Upper lobe of left lung (tissue), 6 donors: ENCODE data around the gene SPSB1. TPM values are rescaled to one million over a fixed set of nuclear protein-coding genes. Genes with fewer than 3 reads are reported as not detected.

Experiments
- ATAC-seq, 2 donors: fragments of 200-7000 bp; cut with Tn5 transposase; one replicate each; pipeline ENCODE4 v1.9.1; 2022; ENCODE audit warnings: mild to moderate bottlenecking in 2 of 2, moderate library complexity in 2 of 2; ENCODE audit not compliant: low FRiP score in 2 of 2
- DNase-seq, 2 donors: peaks; one replicate each; pipeline ENCODE4 v3.0.0-alpha.2; 2019 to 2020
- H3K27ac ChIP-seq, 4 donors: fragments of 200-600 bp; sonication (generic); one replicate each; pipeline ENCODE4 v1.5.1; 2016 to 2019
- H3K27me3 ChIP-seq, 4 donors: fragments of 200-600 bp; sonication (generic); one replicate each; pipeline ENCODE4 v1.5.1; 2017 to 2019
- H3K36me3 ChIP-seq, 4 donors: fragments of 200-600 bp; sonication (generic); one replicate each; pipeline ENCODE4 v1.5.1; 2016 to 2019
- H3K4me1 ChIP-seq, 4 donors: fragments of 200-600 bp; sonication (generic); one replicate each; pipeline ENCODE4 v1.5.1; 2018 to 2019
- H3K4me3 ChIP-seq, 4 donors: fragments of 200-600 bp; sonication (generic); one replicate each; pipeline ENCODE4 v1.5.1; 2017 to 2019; ENCODE audit warnings: mild to moderate bottlenecking in 2 of 4, moderate library complexity in 1 of 4
- H3K9me3 ChIP-seq, 4 donors: fragments of 200-600 bp; sonication (generic); one replicate each; pipeline ENCODE4 v1.5.1; 2018 to 2019
- CTCF ChIP-seq, 6 experiments: fragments of 450-650 bp in 4 of 6; fragments of 200-600 bp in 2 of 6; sonication (generic) in 2 of 6; IDR thresholded peaks; one replicate each; pipeline ENCODE4 v1.5.1; 2016 to 2019; ENCODE audit warnings: antibody characterized with exemption in 6 of 6
- EP300 ChIP-seq, 4 donors: sonication (generic); formaldehyde crosslinking; IDR thresholded peaks; one replicate each; pipeline ENCODE4 v1.5.1; 2017; ENCODE audit warnings: antibody characterized with exemption in 4 of 4, control low read depth in 2 of 4
- POLR2A ChIP-seq, 4 donors: fragments of 450-650 bp; IDR thresholded peaks; one replicate each; pipeline ENCODE4 v1.5.1; 2016 to 2017; ENCODE audit warnings: antibody characterized with exemption in 4 of 4, mild to moderate bottlenecking in 2 of 4
- POLR2AphosphoS5 ChIP-seq, 2 donors: sonication (generic); formaldehyde crosslinking; IDR thresholded peaks; one replicate each; pipeline ENCODE4 v1.5.1; 2017; ENCODE audit warnings: antibody characterized with exemption in 2 of 2
- WGBS, 2 donors: methylation state at CpG; one replicate each; pipeline ENCODE4 v1.1.5; 2017 to 2018; 5-methylcytosine and 5-hydroxymethylcytosine counted together
- total RNA-seq, 6 donors: library from RNA; depleted of rRNA in 4 of 6; stranded (reverse); fragments of >200 nt in 4 of 6; gene quantifications; one replicate each; pipeline versions ENCODE4 v1.1.0 to v1.2.1, GENCODE V29; 2016 to 2021
- donor health status: DM: no; HTN: no; CAD: no; lungs with moderate emphysema.
- donor health status: DM: no; HTN: yes; CAD: no; lungs with severe emphysema.

Gene SPSB1
- total RNA-seq, 6 donors from 2014 or later: 21.0 to 49.1 (median 30.3) TPM

- Histone ChIP-seq H3K27me3 (no peaks in the 10 kb centered on the region), H3K4me1 (no peaks in the 10 kb centered on the region), H3K4me3 (no peak overlapping the region), H3K9me3 (no peaks in the 10 kb centered on the region), H3K36me3 (peaks cover 0 to 46% (median 20%) of the 10 kb centered on the region in 4 donors), H3K27ac (no peak overlapping the region)
- 95% methylated on average over 9 of the region's 9 CpGs for WGBS, 2 donors
- DNase-seq (no peak), ATAC-seq (no peak)
- no peak for TF ChIP-seq EP300 (IDR thresholded peaks at IDR 0.05)
- no peak for TF ChIP-seq POLR2A (IDR thresholded peaks at IDR 0.05)
- no peak for TF ChIP-seq CTCF (IDR thresholded peaks at IDR 0.05)
- TF ChIP-seq POLR2AphosphoS5 (IDR thresholded peaks at IDR 0.05): no peak
Measured at GRCh38 chr1:9258629-9259028, 34.1 kb upstream of the SPSB1 start.

GRCh38 chr1:9260059-9260766 is 32.5 kb upstream of the SPSB1 start:
- H3K27me3 ChIP-seq: no peaks in the 10 kb centered on the region
- WGBS, 2 donors: 93 to 97% methylated on average over 20 of the region's 20 CpGs
- H3K4me1 ChIP-seq: no peaks in the 10 kb centered on the region
- ATAC-seq (no peak), DNase-seq (no peak)
- peaks cover 6 to 62% (median 35%) of the 10 kb centered on the region in 4 donors for H3K36me3 ChIP-seq
- H3K9me3 ChIP-seq: no peaks in the 10 kb centered on the region
- no peak overlapping the region for H3K27ac ChIP-seq
- no peak overlapping the region for H3K4me3 ChIP-seq
- TF ChIP-seq POLR2AphosphoS5 (IDR thresholded peaks at IDR 0.05) (no peak), EP300 (IDR thresholded peaks at IDR 0.05) (no peak), POLR2A (IDR thresholded peaks at IDR 0.05) (no peak)

- 91 to 94% methylated on average over 8 of the region's 8 CpGs for WGBS, 2 donors
- Histone ChIP-seq H3K4me3 (no peak overlapping the region), H3K36me3 (peaks cover 6 to 65% (median 45%) of the 10 kb centered on the region in 4 donors), H3K27ac (no peak overlapping the region), H3K27me3 (no peaks in the 10 kb centered on the region), H3K4me1 (peaks cover 0 to 4% (median under 1%) of the 10 kb centered on the region in 4 donors), H3K9me3 (no peaks in the 10 kb centered on the region)
- DNase-seq (peak in 1 of 2 donors; percentile 71), ATAC-seq (no peak)
- TF ChIP-seq CTCF (IDR thresholded peaks at IDR 0.05): no peak
- TF ChIP-seq POLR2AphosphoS5 (IDR thresholded peaks at IDR 0.05): no peak
- no peak for TF ChIP-seq POLR2A (IDR thresholded peaks at IDR 0.05)
- TF ChIP-seq EP300 (IDR thresholded peaks at IDR 0.05): no peak
Measured at GRCh38 chr1:9261496-9261895, 31.2 kb upstream of the SPSB1 start.

GRCh38 chr1:9262096-9262986 is 30.4 kb upstream of the SPSB1 start:
- peaks cover 4 to 7% (median 5%) of the 10 kb centered on the region in 4 donors for H3K4me1 ChIP-seq
- peaks cover 6 to 63% (median 46%) of the 10 kb centered on the region in 4 donors for H3K36me3 ChIP-seq
- no peak for TF ChIP-seq CTCF (IDR thresholded peaks at IDR 0.05)
- 87 to 95% methylated on average over 15 to 29 of the region's 33 CpGs for WGBS, 2 donors
- H3K27ac ChIP-seq: no peak overlapping the region
- no peaks in the 10 kb centered on the region for H3K27me3 ChIP-seq
- DNase-seq (peak in 1 of 2 donors; percentile 78), ATAC-seq (no peak)
- H3K9me3 ChIP-seq: no peaks in the 10 kb centered on the region
- H3K4me3 ChIP-seq: no peak overlapping the region

GRCh38 chr1:9263276-9263855 is 29.3 kb upstream of the SPSB1 start:
- Histone ChIP-seq H3K9me3 (no peaks in the 10 kb centered on the region), H3K27me3 (no peaks in the 10 kb centered on the region), H3K27ac (no peak overlapping the region), H3K36me3 (peaks cover 6 to 57% (median 47%) of the 10 kb centered on the region in 4 donors), H3K4me3 (no peak overlapping the region), H3K4me1 (peaks cover 4 to 7% (median 5%) of the 10 kb centered on the region in 4 donors)
- WGBS, 2 donors: 95% methylated on average over 16 to 26 of the region's 26 CpGs
- no peak for ATAC-seq
- no peak for TF ChIP-seq EP300 (IDR thresholded peaks at IDR 0.05)
- TF ChIP-seq POLR2AphosphoS5 (IDR thresholded peaks at IDR 0.05): no peak
- TF ChIP-seq POLR2A (IDR thresholded peaks at IDR 0.05): no peak
- TF ChIP-seq CTCF (IDR thresholded peaks at IDR 0.05): no peak
- DNase-seq: peak in 1 of 2 donors; percentile 72
